ENCODE results near the gene NCKAP5. TPM values are rescaled to one million over a fixed set of nuclear protein-coding genes. Genes with fewer than 3 reads are reported as not detected.

NCKAP5 gene
- total and polyA plus RNA-seq, 2 of the 8 experiments (the other 6 are each of a cell fraction or from before 2014, with no cell fraction given), result 0.27 to 0.86 TPM

DNA sequence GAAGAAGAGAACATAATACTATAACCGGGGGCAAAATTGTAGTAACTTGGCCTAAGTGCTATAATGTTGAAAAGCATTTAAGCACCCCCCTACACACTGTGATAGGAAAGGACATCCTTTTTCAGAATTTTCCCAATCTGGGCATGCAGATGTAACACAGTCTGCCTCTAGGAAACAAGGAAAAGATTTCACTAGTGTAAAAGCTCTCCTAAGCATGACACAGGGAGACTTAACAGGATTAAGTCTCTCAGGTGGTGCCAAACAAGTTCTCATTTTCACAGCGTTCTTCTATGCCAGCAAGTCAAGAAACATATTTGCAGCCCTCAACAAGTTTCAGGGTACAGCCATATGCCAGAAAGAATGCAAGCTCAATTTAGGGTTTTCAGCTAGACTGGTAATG lies 53.0 kb downstream of the NCKAP5 start:
- Histone ChIP-seq H3K27me3 (replicated peaks in 1 of 4; ENCODE audit: control insufficient read depth in 3 of 4, extremely low read depth in 1 of 4, insufficient read depth in 3 of 4, low read length in 3 of 4) (peaks cover 0 to under 1% (median 0%) of the 10 kb centered on the region in 4 experiments; a peak in 3 of 7 replicates), H3K79me1 (ENCODE audit: low read depth, low read length) (no peaks in the 10 kb centered on the region), H4K20me1 (replicated peaks in 1 of 2; ENCODE audit: control insufficient read depth in 1 of 2, insufficient read depth in 2 of 2, low read length in 2 of 2) (no peaks in the 10 kb centered on the region), H4K8ac (ENCODE audit: extremely low read depth, insufficient read depth, low read length) (no peak overlapping the region), H2AK5ac (ENCODE audit: low read depth, low read length) (no peak overlapping the region), H3K4ac (replicated peaks; ENCODE audit: insufficient read length, low read depth, low read length) (no peak overlapping the region), H4K5ac (ENCODE audit: insufficient read length, low read depth, low read length) (no peak overlapping the region), H3K23ac (ENCODE audit: insufficient read length) (no peak overlapping the region), H3K4me3 (ENCODE audit: extremely low read depth in 1 of 4, insufficient read depth in 2 of 4, low read depth in 3 of 4, low read length in 4 of 4) (no peak overlapping the region), H3K23me2 (ENCODE audit: low read depth, low read length) (peaks cover 2% of the 10 kb centered on the region; the same call in 1 of the 2 replicates), H4K91ac (replicated peaks; ENCODE audit: insufficient read length, low read length) (no peak overlapping the region), H3K79me2 (ENCODE audit: control insufficient read depth in 1 of 2, insufficient read depth in 2 of 2, low read length in 2 of 2) (no peaks in the 10 kb centered on the region), H2BK120ac (replicated peaks; ENCODE audit: low read depth, low read length) (no peak overlapping the region), H3K27ac (ENCODE audit: low read depth, low read length) (no peak overlapping the region), H3K36me3 (ENCODE audit: control insufficient read depth in 2 of 4, insufficient read depth in 4 of 4, low read length in 3 of 4) (no peaks in the 10 kb centered on the region), H3K18ac (ENCODE audit: extremely low read depth, low read length) (no peak overlapping the region), H3K14ac (ENCODE audit: insufficient read length) (no peak overlapping the region), H3K9me3 (ENCODE audit: insufficient read depth in 2 of 2, low read depth in 1 of 2, low read length in 1 of 2) (no peaks in the 10 kb centered on the region), H2AFZ (ENCODE audit: low read length) (no peak overlapping the region), H2BK20ac (ENCODE audit: low read length) (no peak overlapping the region), H2BK12ac (ENCODE audit: low read depth, low read length) (no peak overlapping the region), H3K9ac (replicated peaks in 1 of 4; ENCODE audit: extremely low read depth in 1 of 4, low read depth in 3 of 4, low read length in 3 of 4) (no peak overlapping the region), H3K56ac (replicated peaks; ENCODE audit: insufficient read length, low read depth, low read length) (no peak overlapping the region), H3K4me1 (replicated peaks in 1 of 4; ENCODE audit: control insufficient read depth in 3 of 4, insufficient read depth in 4 of 4, low read length in 3 of 4) (no peaks in the 10 kb centered on the region), H2BK5ac (ENCODE audit: low read depth, low read length) (no peak overlapping the region), H3K4me2 (ENCODE audit: insufficient read depth in 1 of 2, low read depth in 2 of 2, low read length in 2 of 2) (no peak overlapping the region), H2BK15ac (ENCODE audit: low read length) (no peak overlapping the region)
- no peak for FAIRE-seq
- no peak for DNase-seq (ENCODE audit: low read depth in 1 of 2, low spot score in 2 of 2)
- ChIA-PET POLR2A (ENCODE audit: partially characterized antibody) (no interaction called here), CTCF (ENCODE audit: partially characterized antibody) (interaction anchor here (1.0 to 6.3 kb wide), 6 partner anchors 46 to 345 kb away, joined by 3 to 32 read pairs (median 4); no protein-coding TSS in a partner anchor)
- 98% methylated on average over 2 of the region's 2 CpGs; no CpG with 5 or more reads in 1 of the 2 experiments for WGBS, 2 experiments (ENCODE audit: extremely low coverage in 1 of 2, insufficient coverage in 1 of 2, insufficient read length in 1 of 2, insufficient replicate concordance in 2 of 2, low coverage in 1 of 2, low lambda C conversion rate in 2 of 2, missing lambda C conversion rate in 1 of 2)
- no peak for TF ChIP-seq CTCF (IDR thresholded peaks at IDR 0.05; ENCODE audit: control extremely low read depth in 1 of 3, insufficient read depth in 1 of 3, low read depth in 1 of 3, low read length in 3 of 3)
- no peak for TF ChIP-seq GABPA (IDR thresholded peaks at IDR 0.05; ENCODE audit: borderline replicate concordance, insufficient read depth, low read length)
- no peak for TF ChIP-seq CEBPB (IDR thresholded peaks at IDR 0.05; ENCODE audit: low read depth, low read length)
- TF ChIP-seq RFX5 (IDR thresholded peaks at IDR 0.05; ENCODE audit: borderline replicate concordance, low read depth, low read length), result no peak
- TF ChIP-seq RBBP5 (IDR thresholded peaks at IDR 0.05; ENCODE audit: borderline replicate concordance, low read depth, low read length), result no peak
- TF ChIP-seq PHF8 (conservative IDR thresholded peaks at IDR 0.05; ENCODE audit: low read depth, low read length), result no peak
- no peak for TF ChIP-seq CBX5 (IDR thresholded peaks at IDR 0.05; ENCODE audit: low read depth, low read length)
- no peak for TF ChIP-seq CREB1 (IDR thresholded peaks at IDR 0.05)
- TF ChIP-seq RAD21 (IDR thresholded peaks at IDR 0.05 in 1 of 2, conservative IDR thresholded peaks at IDR 0.05 in 1 of 2; ENCODE audit: low read depth in 2 of 2, low read length in 2 of 2), result no peak
- TF ChIP-seq SIRT6 (IDR thresholded peaks at IDR 0.05; ENCODE audit: low read length), result no peak
- TF ChIP-seq GTF2F1 (IDR thresholded peaks at IDR 0.05; ENCODE audit: borderline replicate concordance, low read depth, low read length), result no peak
- TF ChIP-seq CHD1 (IDR thresholded peaks at IDR 0.05; ENCODE audit: low read depth, low read length), result no peak
